GM12878 (cell line): ENCODE results near the gene CFAP97. TPM values are rescaled to one million over a fixed set of nuclear protein-coding genes. Genes with fewer than 3 reads are reported as not detected.

Experiments
- ATF7 ChIP-seq: fragments of 450-650 bp; IDR thresholded peaks from 2 replicates; pipeline ENCODE4 v1.6.1; 2016; ENCODE audit warnings: low read depth, mild to moderate bottlenecking
- BCLAF1 ChIP-seq: fragments of 450-650 bp; IDR thresholded peaks from 2 replicates; pipeline ENCODE4 v1.6.1; 2017; ENCODE audit warnings: antibody characterized with exemption, mild to moderate bottlenecking, moderate library complexity
- CTCF ChIP-seq, 3 experiments: IDR thresholded peaks in 2 of 3; conservative IDR thresholded peaks in 1 of 3; 2 replicates each; pipeline ENCODE4 v1.5.1; 2011; ENCODE audit warnings: low read depth in 3 of 3, low read length in 3 of 3, mild to moderate bottlenecking in 3 of 3, control low read depth in 2 of 3, moderate library complexity in 2 of 3, inconsistent platforms in 1 of 3, mixed read lengths in 1 of 3; ENCODE audit not compliant: control insufficient read depth in 2 of 3, insufficient read depth in 1 of 3; ENCODE audit errors: extremely low read depth in 1 of 3
- MXI1 ChIP-seq: fragments of 150-350 bp; IDR thresholded peaks from 2 replicates; pipeline ENCODE4 v1.6.1; 2011; ENCODE audit warnings: low read depth, mild to moderate bottlenecking, inconsistent platforms, low read length, improper control_type of control experiment
- POLR2AphosphoS5 ChIP-seq: IDR thresholded peaks from 2 replicates; pipeline ENCODE4 v1.6.1; 2011; ENCODE audit warnings: mild to moderate bottlenecking, low read length, inconsistent platforms
- RAD21 ChIP-seq: IDR thresholded peaks from 2 replicates; pipeline ENCODE4 v1.6.1; 2011; ENCODE audit warnings: mild to moderate bottlenecking, low read depth, low read length, moderate library complexity; ENCODE audit not compliant: insufficient read depth
- SKIL ChIP-seq: fragments of 450-650 bp; IDR thresholded peaks from 2 replicates; pipeline ENCODE4 v1.6.1; 2017; ENCODE audit warnings: mild to moderate bottlenecking, low read depth, inconsistent platforms; ENCODE audit not compliant: poor library complexity, severe bottlenecking
- SRF ChIP-seq, 2 experiments: IDR thresholded peaks; 2 replicates each; pipeline ENCODE4 v1.6.1; 2011; ENCODE audit warnings: low read depth in 2 of 2, low read length in 2 of 2, mild to moderate bottlenecking in 1 of 2, moderate library complexity in 1 of 2
- YY1 ChIP-seq: IDR thresholded peaks from 2 replicates; pipeline ENCODE4 v1.6.1; 2011; ENCODE audit warnings: low read depth, mild to moderate bottlenecking, low read length
- polyA plus RNA-seq, 11 experiments: library from polyadenylated mRNA; depleted of rRNA in 4 of 11; unstranded in 6 of 11; stranded (reverse) in 5 of 11; fragments of >200 nt; fragmentation: Nextera tagmentation in 4 of 11; fragmentation: Illumina TruSeq in 1 of 11; extraction: Ambion mirVana in 4 of 11; extraction: Trizol in 1 of 11; gene quantifications; 1 replicate in 1 of 11; 2 replicates in 10 of 11; pipeline versions ENCODE4 v1.2.1 to v1.2.3, GENCODE V29; 2011 to 2016; ENCODE audit warnings: inconsistent platforms in 2 of 11, missing spikeins in 2 of 11, low read depth in 1 of 11
- total RNA-seq, 4 experiments: library from RNA; depleted of rRNA in 3 of 4; stranded (reverse); fragments of >200 nt in 3 of 4; fragmentation: Illumina TruSeq in 1 of 4; extraction: Trizol in 1 of 4; gene quantifications; 2 replicates each; pipeline versions ENCODE4 v1.2.1 to v1.2.3, GENCODE V29; 2013 to 2021

The CFAP97 gene
- total and polyA plus RNA-seq, 10 of the 15 experiments (the other 5 are each of a cell fraction or from before 2014, with no cell fraction given): 26.4 to 62.7 (median 48.0) TPM

GRCh38 chr4:185183622-185184281 is 20.0 kb downstream of the CFAP97 start (continued):
- TF ChIP-seq BCLAF1: no peak
- TF ChIP-seq RAD21: peak; percentile 93
- 0 out of 2 replicates have a peak, but pooled peaks have one; percentile 42 for TF ChIP-seq POLR2AphosphoS5
- TF ChIP-seq ATF7: no peak
- TF ChIP-seq SRF (IDR thresholded peaks at IDR 0.05; ENCODE audit: low read depth in 2 of 2, low read length in 2 of 2): no peak
- peak; percentile 80 for TF ChIP-seq SKIL
- TF ChIP-seq YY1: 0 out of 2 replicates have a peak, but pooled peaks have one; percentile 48
- peak; percentile 77 to 83 (median 78) for TF ChIP-seq CTCF (IDR thresholded peaks at IDR 0.05 in 2 of 3, conservative IDR thresholded peaks at IDR 0.05 in 1 of 3; ENCODE audit: control insufficient read depth in 2 of 3, extremely low read depth in 1 of 3, insufficient read depth in 1 of 3, low read depth in 3 of 3, low read length in 3 of 3)
- peak; percentile 34; the same call in 1 of the 2 replicates for TF ChIP-seq MXI1
